Endodermal cell (in vitro differentiated cells): ENCODE measurements around the gene CAPN12. TPM values are rescaled to one million over a fixed set of nuclear protein-coding genes. Genes with fewer than 3 reads are reported as not detected.

Experiments
- DNase-seq: peaks from one replicate; pipeline ENCODE4 v3.0.0-alpha.2; 2017
- H3K27ac ChIP-seq: 2 replicates; pipeline ENCODE4 v1.5.1; 2013; ENCODE audit warnings: mild to moderate bottlenecking, low read depth, low read length, moderate library complexity
- H3K27me3 ChIP-seq: 2 replicates; pipeline ENCODE4 v1.6.1; 2013; ENCODE audit warnings: mild to moderate bottlenecking, low read length, moderate library complexity; ENCODE audit not compliant: insufficient read depth, control insufficient read depth, poor library complexity, severe bottlenecking
- H3K36me3 ChIP-seq: 2 replicates; pipeline ENCODE4 v1.7.0; 2013; ENCODE audit warnings: mild to moderate bottlenecking, low read length, moderate library complexity; ENCODE audit not compliant: control insufficient read depth, insufficient read depth
- H3K4me1 ChIP-seq: one replicate; pipeline ENCODE4 v1.7.0; 2013; ENCODE audit warnings: low read length; ENCODE audit not compliant: control insufficient read depth, insufficient read depth
- H3K4me3 ChIP-seq: 2 replicates; pipeline ENCODE4 v1.5.1; 2013; ENCODE audit warnings: mild to moderate bottlenecking, low read length, moderate library complexity
- H3K9ac ChIP-seq: 2 replicates; pipeline ENCODE4 v1.6.1; 2013; ENCODE audit warnings: mild to moderate bottlenecking, low read length, moderate library complexity; ENCODE audit not compliant: poor library complexity, severe bottlenecking; ENCODE audit errors: extremely low read depth
- H3K9me3 ChIP-seq: 2 replicates; pipeline ENCODE4 v1.6.1; 2013; ENCODE audit warnings: mild to moderate bottlenecking, low read length, moderate library complexity; ENCODE audit not compliant: control insufficient read depth
- H3K27ac Mint-ChIP-seq: 2 replicates; pipeline ENCODE4 v1.8.0; 2020; ENCODE audit warnings: mixed read lengths
- H3K27me3 Mint-ChIP-seq: 2 replicates; pipeline ENCODE4 v1.8.0; 2021; ENCODE audit warnings: mild to moderate bottlenecking, mixed read lengths; ENCODE audit not compliant: insufficient read depth
- H3K36me3 Mint-ChIP-seq: 2 replicates; pipeline ENCODE4 v1.8.0; 2020; ENCODE audit warnings: low read depth, mixed read lengths
- H3K4me1 Mint-ChIP-seq: 2 replicates; pipeline ENCODE4 v1.8.0; 2020; ENCODE audit warnings: mixed read lengths
- H3K4me3 Mint-ChIP-seq: 2 replicates; pipeline ENCODE4 v1.8.0; 2020; ENCODE audit warnings: mild to moderate bottlenecking, moderate library complexity, mixed read lengths
- H3K9me3 Mint-ChIP-seq: 2 replicates; pipeline ENCODE4 v1.8.0; 2020; ENCODE audit warnings: mild to moderate bottlenecking, mixed read lengths
- CTCF ChIP-seq: fragments of 200-600 bp; sonication (generic); conservative IDR thresholded peaks from 2 replicates; pipeline ENCODE4 v1.5.0; 2021; ENCODE audit warnings: antibody characterized with exemption, mild to moderate bottlenecking
- WGBS, 2 experiments: methylation state at CpG; one replicate each; pipeline versions ENCODE4 v1.1.5 to v1.1.7; 2013; ENCODE audit warnings: missing lambda C conversion rate in 2 of 2, mixed read lengths in 1 of 2; ENCODE audit not compliant: insufficient coverage in 1 of 2, insufficient read length in 1 of 2; 5-methylcytosine and 5-hydroxymethylcytosine counted together
- total RNA-seq, 2 donors: library from RNA; stranded (reverse); fragmentation: NEBNext Ultra II Directional in 1 of 2; extraction: Animal tissue kit (Norgen Biotek cat#: 25700) in 1 of 2; gene quantifications; 2 replicates in 1 of 2; 3 replicates in 1 of 2; pipeline ENCODE4 v1.2.1, GENCODE V29; 2021

The CAPN12 gene
- total RNA-seq, 2 donors from 2014 or later: 14.5 to 83.0 TPM

DNA sequence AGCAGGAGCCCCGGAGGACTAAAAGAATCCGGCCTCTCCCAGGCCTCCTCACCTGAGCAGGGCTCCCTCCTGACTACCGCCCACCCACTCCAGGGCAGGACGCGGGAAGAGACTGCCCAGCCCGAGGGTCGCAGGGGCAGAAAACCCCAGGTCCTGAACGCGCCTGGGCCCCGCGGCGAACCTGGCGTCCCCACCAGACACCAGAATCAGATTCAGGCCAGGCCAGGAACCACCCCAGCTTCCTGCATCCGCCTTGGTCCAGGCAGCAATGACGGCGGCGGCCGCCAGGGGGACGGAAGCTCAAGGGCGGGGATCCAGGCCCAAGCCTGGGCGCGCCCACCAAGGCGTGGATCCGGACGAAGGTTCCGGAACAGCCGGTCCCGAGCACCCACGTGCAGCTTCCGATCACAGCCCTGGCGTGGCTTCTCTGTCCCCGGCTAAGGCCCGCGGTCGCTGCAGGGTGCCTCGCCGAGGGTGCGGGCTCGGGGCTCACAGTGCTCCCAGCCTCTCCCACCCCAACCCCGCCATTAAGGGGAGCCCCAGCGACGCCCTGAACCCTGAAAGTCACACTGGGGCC is 25.4 kb upstream of the CAPN12 start:
- Histone ChIP-seq H3K36me3 (no peaks in the 10 kb centered on the region), H3K27ac (no peak overlapping the region), H3K4me3 (no peak overlapping the region), H3K9me3 (no peaks in the 10 kb centered on the region), H3K4me1 (no peaks in the 10 kb centered on the region), H3K27me3 (no peaks in the 10 kb centered on the region), H3K9ac (no peak overlapping the region)
- Mint-ChIP-seq H3K27ac (no peak overlapping the region), H3K4me3 (no peak overlapping the region), H3K4me1 (no peaks in the 10 kb centered on the region), H3K9me3 (no peaks in the 10 kb centered on the region), H3K36me3 (no peaks in the 10 kb centered on the region), H3K27me3 (no peaks in the 10 kb centered on the region)
- peak; percentile 95 for DNase-seq
- peak; percentile 94 for TF ChIP-seq CTCF
- 62 to 63% methylated on average over 25 to 42 of the region's 42 CpGs for WGBS, 2 experiments

GRCh38 chr19:38766276-38767047 is 22.2 kb upstream of the CAPN12 start:
- no peak for DNase-seq
- H3K4me1 ChIP-seq: no peaks in the 10 kb centered on the region
- WGBS, 2 experiments: 86 to 90% methylated on average over 7 to 10 of the region's 10 CpGs
- no peaks in the 10 kb centered on the region for H3K36me3 Mint-ChIP-seq
- no peak overlapping the region for H3K27ac ChIP-seq
- H3K9me3 Mint-ChIP-seq: no peaks in the 10 kb centered on the region
- no peaks in the 10 kb centered on the region for H3K27me3 Mint-ChIP-seq
- no peak overlapping the region for H3K4me3 Mint-ChIP-seq
- no peaks in the 10 kb centered on the region for H3K27me3 ChIP-seq
- H3K27ac Mint-ChIP-seq: no peak overlapping the region
- H3K4me3 ChIP-seq: no peak overlapping the region
- H3K36me3 ChIP-seq: no peaks in the 10 kb centered on the region
- H3K9me3 ChIP-seq: no peaks in the 10 kb centered on the region
- H3K4me1 Mint-ChIP-seq: no peaks in the 10 kb centered on the region
- H3K9ac ChIP-seq: no peak overlapping the region
- TF ChIP-seq CTCF: no peak

- no peaks in the 10 kb centered on the region for H3K4me1 ChIP-seq
- Mint-ChIP-seq H3K4me3 (no peak overlapping the region), H3K27ac (no peak overlapping the region), H3K36me3 (no peaks in the 10 kb centered on the region), H3K27me3 (no peaks in the 10 kb centered on the region), H3K4me1 (no peaks in the 10 kb centered on the region), H3K9me3 (no peaks in the 10 kb centered on the region)
- no peak for DNase-seq
- H3K9me3 ChIP-seq: no peaks in the 10 kb centered on the region
- H3K27me3 ChIP-seq: no peaks in the 10 kb centered on the region
- H3K36me3 ChIP-seq: no peaks in the 10 kb centered on the region
- no peak overlapping the region for H3K9ac ChIP-seq
- no peak overlapping the region for H3K4me3 ChIP-seq
- no peak overlapping the region for H3K27ac ChIP-seq
- no peak for TF ChIP-seq CTCF
- 95 to 100% methylated on average over 1 to 2 of the region's 2 CpGs for WGBS, 2 experiments
These were observed 20.9 kb upstream of the CAPN12 start for GRCh38 chr19:38765214-38765613.
